Common myeloid progenitor, CD34-positive (primary cell): ENCODE results near the gene KIAA2012.

Experiments
- CTCF ChIA-PET: fragments of 350-600 bp; sonication (Branson Sonifier 250); formaldehyde crosslinking; loops from one replicate; lab custom pipeline; 2021; ENCODE audit warnings: antibody characterized with exemption; lab: Charles Lee
- POLR2A ChIA-PET: fragments of 350-600 bp; sonication (Branson Sonifier 250); formaldehyde crosslinking; loops from one replicate; lab custom pipeline; 2021; ENCODE audit warnings: antibody characterized with exemption; lab: Charles Lee
- DNase-seq, 3 donors: peaks; one replicate each; pipeline versions ENCODE4 v3.0.0 to v3.0.0-alpha.2; 2013
- H3K27ac ChIP-seq, 2 experiments: 1 replicate in 1 of 2; 2 replicates in 1 of 2; pipeline ENCODE4 v1.7.0; 2013; ENCODE audit warnings: inconsistent platforms in 2 of 2, low read length in 2 of 2, mild to moderate bottlenecking in 2 of 2, low read depth in 1 of 2, moderate library complexity in 1 of 2; ENCODE audit not compliant: severe bottlenecking in 2 of 2, insufficient read depth in 1 of 2, poor library complexity in 1 of 2
- H3K27me3 ChIP-seq, 5 experiments: replicated peaks in 2 of 5; 1 replicate in 3 of 5; 2 replicates in 2 of 5; pipeline versions ENCODE4 v1.6.1 to v1.7.0; 2013; ENCODE audit warnings: low read length in 4 of 5, mild to moderate bottlenecking in 2 of 5, moderate library complexity in 2 of 5, inconsistent platforms in 1 of 5; ENCODE audit not compliant: insufficient read depth in 5 of 5, control insufficient read depth in 4 of 5
- H3K36me3 ChIP-seq, 4 experiments: 1 replicate in 2 of 4; 2 replicates in 2 of 4; pipeline versions ENCODE4 v1.6.1 to v1.7.0; 2013; ENCODE audit warnings: low read length in 3 of 4, control low read depth in 1 of 4, mild to moderate bottlenecking in 1 of 4; ENCODE audit not compliant: control insufficient read depth in 4 of 4, insufficient read depth in 4 of 4
- H3K4me1 ChIP-seq, 4 experiments: 1 replicate in 3 of 4; 2 replicates in 1 of 4; pipeline versions ENCODE4 v1.6.1 to v1.7.1; 2013; ENCODE audit warnings: low read length in 3 of 4, mild to moderate bottlenecking in 3 of 4, control low read depth in 1 of 4, inconsistent platforms in 1 of 4, moderate library complexity in 1 of 4; ENCODE audit not compliant: control insufficient read depth in 4 of 4, insufficient read depth in 4 of 4; ENCODE audit errors: control extremely low read depth in 1 of 4
- H3K4me3 ChIP-seq, 7 experiments: 1 replicate in 4 of 7; 2 replicates in 3 of 7; pipeline versions ENCODE4 v1.5.1 to v1.7.0; 2013; ENCODE audit warnings: mild to moderate bottlenecking in 7 of 7, low read length in 6 of 7, moderate library complexity in 6 of 7, inconsistent platforms in 2 of 7, low read depth in 2 of 7, control low read depth in 1 of 7; ENCODE audit not compliant: insufficient read depth in 4 of 7, control insufficient read depth in 1 of 7; ENCODE audit errors: extremely low read depth in 1 of 7
- H3K9me3 ChIP-seq, 5 experiments: 1 replicate in 4 of 5; 2 replicates in 1 of 5; pipeline versions ENCODE4 v1.6.1 to v1.7.1; 2013; ENCODE audit warnings: low read length in 4 of 5, mild to moderate bottlenecking in 2 of 5, inconsistent platforms in 1 of 5, low read depth in 1 of 5, moderate library complexity in 1 of 5; ENCODE audit not compliant: control insufficient read depth in 4 of 5, insufficient read depth in 2 of 5; ENCODE audit errors: control extremely low read depth in 1 of 5
- WGBS: methylation state at CpG from one replicate; pipeline ENCODE4 v1.1.5; 2013; ENCODE audit not compliant: insufficient coverage; 5-methylcytosine and 5-hydroxymethylcytosine counted together

The KIAA2012 gene

GRCh38 chr2:202121532-202122162 lies 48.6 kb downstream of the KIAA2012 start:
- Histone ChIP-seq H3K4me1 (peaks cover 0 to 16% (median 8%) of the 10 kb centered on the region in 4 experiments), H3K4me3 (no peak overlapping the region), H3K9me3 (peaks cover 0 to 6% (median 3%) of the 10 kb centered on the region in 5 experiments), H3K27ac (no peak overlapping the region), H3K27me3 (no peaks in the 10 kb centered on the region), H3K36me3 (no peaks in the 10 kb centered on the region)
- CTCF ChIA-PET, result interaction anchor here (1.1 to 1.4 kb wide), 2 partner anchors 63 to 261 kb away, joined by 3 read pairs; no protein-coding TSS in a partner anchor
- peak; percentile 16 to 80 (median 69) for DNase-seq
- 63% methylated on average over 6 of the region's 9 CpGs for WGBS
- POLR2A ChIA-PET, result no interaction called here

GRCh38 chr2:202122163-202122540 lies 49.1 kb downstream of the KIAA2012 start:
- Histone ChIP-seq H3K27ac (no peak overlapping the region), H3K4me1 (peaks cover 0 to 16% (median 8%) of the 10 kb centered on the region in 4 experiments), H3K36me3 (no peaks in the 10 kb centered on the region), H3K27me3 (no peaks in the 10 kb centered on the region), H3K4me3 (no peak overlapping the region), H3K9me3 (peaks cover 0 to 6% (median 3%) of the 10 kb centered on the region in 5 experiments)
- DNase-seq, result no peak
- ChIA-PET POLR2A (no interaction called here), CTCF (interaction anchor here (1.1 to 1.4 kb wide), 2 partner anchors 64 to 261 kb away, joined by 3 read pairs; no protein-coding TSS in a partner anchor)
- 100% methylated on average over 3 of the region's 4 CpGs for WGBS

- H3K9me3 ChIP-seq, result peaks cover 0 to 6% (median 3%) of the 10 kb centered on the region in 5 experiments
- H3K27ac ChIP-seq, result no peak overlapping the region
- H3K4me3 ChIP-seq, result peak overlapping the region in 1 of 7 experiments; percentile 24
- peaks cover 0 to 16% (median 8%) of the 10 kb centered on the region in 4 experiments for H3K4me1 ChIP-seq
- DNase-seq, result peak in 1 of 3 donors; percentile 23
- no peaks in the 10 kb centered on the region for H3K36me3 ChIP-seq
- ChIA-PET CTCF (no interaction called here), POLR2A (no interaction called here)
- H3K27me3 ChIP-seq, result no peaks in the 10 kb centered on the region
- 59% methylated on average over 14 of the region's 19 CpGs for WGBS
These were observed 50.1 kb downstream of the KIAA2012 start for GRCh38 chr2:202122980-202123720.

- peaks cover 0 to 6% (median 3%) of the 10 kb centered on the region in 5 experiments for H3K9me3 ChIP-seq
- H3K27me3 ChIP-seq, result no peaks in the 10 kb centered on the region
- H3K36me3 ChIP-seq, result no peaks in the 10 kb centered on the region
- no peak overlapping the region for H3K27ac ChIP-seq
- no peak for DNase-seq
- H3K4me3 ChIP-seq, result no peak overlapping the region
- H3K4me1 ChIP-seq, result peaks cover 0 to 16% (median 8%) of the 10 kb centered on the region in 4 experiments
- WGBS, result 100% methylated on average over 2 of the region's 2 CpGs
- POLR2A ChIA-PET, result interaction anchor here (0.7 kb wide), 1 partner anchor 550 kb away, joined by 3 read pairs; no protein-coding TSS in a partner anchor
- CTCF ChIA-PET, result no interaction called here
These were observed 51.2 kb downstream of the KIAA2012 start for GRCh38 chr2:202124286-202124685.

GRCh38 chr2:202127687-202128331 lies 54.8 kb downstream of the KIAA2012 start:
- H3K27ac ChIP-seq, result no peak overlapping the region
- H3K4me3 ChIP-seq, result no peak overlapping the region
- WGBS, result 94% methylated on average over 3 of the region's 3 CpGs
- H3K27me3 ChIP-seq, result no peaks in the 10 kb centered on the region
- CTCF ChIA-PET, result interaction anchor here (1.3 kb wide), 1 partner anchor 16 kb away, joined by 5 read pairs; no protein-coding TSS in a partner anchor
- no peaks in the 10 kb centered on the region for H3K9me3 ChIP-seq
- H3K4me1 ChIP-seq, result peaks cover 0 to 5% (median 2%) of the 10 kb centered on the region in 4 experiments
- no peak for DNase-seq
- no peaks in the 10 kb centered on the region for H3K36me3 ChIP-seq
- POLR2A ChIA-PET, result no interaction called here

- Histone ChIP-seq H3K9me3 (no peaks in the 10 kb centered on the region), H3K27me3 (no peaks in the 10 kb centered on the region), H3K27ac (no peak overlapping the region), H3K4me1 (no peaks in the 10 kb centered on the region), H3K36me3 (no peaks in the 10 kb centered on the region), H3K4me3 (no peak overlapping the region)
- ChIA-PET POLR2A (no interaction called here), CTCF (no interaction called here)
- WGBS, result no CpG with 5 or more reads among the region's 3 CpGs
- DNase-seq, result no peak
These were observed 56.8 kb downstream of the KIAA2012 start for GRCh38 chr2:202129841-202130240.
